GM18867 (cell line): ENCODE measurements around the gene PLA2G12B.
"Not testable (repeated sequence)": the region's sequence is repeated elsewhere in the genome, so short reads cannot be mapped to it uniquely, and the experiment has no call there.

ENCODE experiments used
- ATAC-seq: cut with Tn5 transposase; IDR thresholded peaks from one replicate; pipeline ENCODE4 v1.9.1; 2021; ENCODE audit warnings: mild to moderate bottlenecking, moderate library complexity; ENCODE audit not compliant: unreplicated experiment

The PLA2G12B gene, protein sequence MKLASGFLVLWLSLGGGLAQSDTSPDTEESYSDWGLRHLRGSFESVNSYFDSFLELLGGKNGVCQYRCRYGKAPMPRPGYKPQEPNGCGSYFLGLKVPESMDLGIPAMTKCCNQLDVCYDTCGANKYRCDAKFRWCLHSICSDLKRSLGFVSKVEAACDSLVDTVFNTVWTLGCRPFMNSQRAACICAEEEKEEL

DNA sequence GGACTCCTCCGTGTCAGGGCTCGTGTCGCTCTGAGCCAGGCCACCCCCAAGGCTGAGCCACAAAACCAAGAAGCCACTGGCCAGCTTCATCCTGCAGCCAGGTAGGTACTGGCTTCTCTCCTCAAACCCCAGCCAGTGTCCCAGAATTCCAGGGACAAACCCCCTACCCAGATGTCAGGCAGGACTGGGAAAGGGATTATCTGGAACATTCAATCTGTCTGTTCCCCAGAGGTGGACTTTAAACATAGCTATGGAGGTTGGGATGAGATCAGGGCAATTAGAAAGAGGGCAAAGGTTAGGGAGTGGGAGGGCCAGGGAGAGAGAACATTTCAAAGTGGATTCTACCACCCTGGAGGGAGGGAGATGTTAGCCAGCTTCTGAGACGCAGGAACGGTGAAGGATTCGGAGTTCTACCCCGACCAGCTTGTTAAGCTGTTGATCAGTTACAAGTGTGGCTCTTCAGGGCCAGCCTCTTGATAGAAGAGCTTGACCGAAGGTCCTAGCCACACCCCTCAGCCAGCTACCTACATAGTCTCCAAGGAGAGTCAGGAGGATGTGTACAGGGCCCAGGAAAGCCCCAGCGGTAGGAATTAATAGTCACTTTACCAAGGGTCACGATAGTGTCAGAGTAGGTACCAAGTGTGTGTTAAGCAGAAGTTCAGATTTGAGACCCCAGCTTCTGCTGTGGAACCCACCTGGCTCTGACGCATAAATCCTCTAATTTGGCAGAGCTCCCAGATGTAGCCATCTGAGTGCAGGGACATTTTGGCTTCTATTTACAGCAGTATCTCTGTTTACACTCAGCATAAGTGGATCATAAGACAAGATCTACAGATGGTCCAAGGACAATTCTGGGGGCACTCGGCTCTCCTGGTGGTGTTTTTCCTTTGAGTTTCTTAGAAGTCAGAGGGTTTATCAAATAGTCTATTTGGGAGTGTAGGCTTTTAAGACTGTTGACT lies at the start of gene PLA2G12B:
PLA2G12B (minus strand) TSS at position 211 of the 959 bp plus-strand sequence; CDS start at position 90, 121 bp downstream.
- ATAC-seq, result no peak

DNA sequence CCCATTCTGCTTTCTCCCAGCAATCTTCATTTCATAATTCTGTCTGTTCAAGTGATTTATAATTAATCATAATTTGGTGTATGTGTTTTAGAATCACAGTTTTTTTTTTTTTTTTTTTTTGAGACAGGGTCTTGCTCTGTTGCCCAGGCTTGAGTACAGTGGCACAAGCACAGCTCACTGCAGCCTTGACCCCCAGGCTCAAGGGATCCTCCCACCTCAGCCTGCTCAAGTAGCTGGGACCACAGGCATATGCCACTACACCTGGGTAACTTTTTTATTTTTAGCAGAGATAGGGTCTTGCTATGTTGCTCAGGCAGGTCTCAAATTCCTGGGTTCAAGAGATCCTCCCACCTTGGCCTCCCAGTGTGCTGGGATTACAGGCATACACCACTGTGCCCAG lies 49.2 kb upstream of the PLA2G12B start:
- no peak for ATAC-seq

DNA sequence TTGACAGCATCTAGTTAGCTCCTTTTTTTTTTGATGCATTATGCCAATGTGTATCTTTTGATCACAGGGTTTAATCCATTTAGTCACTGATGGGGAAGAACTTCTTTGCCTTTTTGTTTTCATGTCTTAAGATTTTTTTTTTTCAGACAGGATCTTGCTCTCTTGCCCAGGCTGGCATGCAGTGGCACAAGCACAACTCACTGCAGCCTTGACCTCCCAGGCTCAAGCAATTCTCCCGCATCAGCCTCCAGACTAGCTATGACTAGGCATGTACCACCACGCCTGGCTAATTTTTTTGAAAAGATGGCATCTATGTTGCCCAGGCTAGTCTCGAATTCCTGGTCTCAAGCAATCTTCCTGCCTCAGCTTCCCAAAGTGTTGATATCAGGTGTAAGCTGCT lies 46.4 kb upstream of the PLA2G12B start:
- ATAC-seq, result no peak

DNA sequence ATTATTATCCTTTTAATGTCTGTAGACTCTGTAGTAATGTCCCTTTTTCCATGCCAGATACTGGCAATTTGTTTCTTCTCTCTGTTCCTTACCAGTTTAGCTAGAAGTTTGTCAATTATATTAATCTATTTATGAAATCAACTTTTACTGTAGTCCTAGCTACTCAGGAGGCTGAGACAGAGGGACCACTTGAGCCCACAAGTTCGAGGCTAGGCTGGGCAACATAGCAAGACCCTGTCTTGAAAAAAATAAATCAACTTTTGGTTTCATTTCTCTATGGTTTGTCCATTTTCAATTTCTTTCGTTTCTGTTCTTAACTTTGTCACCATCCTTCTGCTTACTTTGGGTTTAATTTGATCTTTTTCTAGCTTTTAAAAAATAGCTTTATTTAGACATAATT lies 42.5 kb upstream of the PLA2G12B start:
- no peak for ATAC-seq

DNA sequence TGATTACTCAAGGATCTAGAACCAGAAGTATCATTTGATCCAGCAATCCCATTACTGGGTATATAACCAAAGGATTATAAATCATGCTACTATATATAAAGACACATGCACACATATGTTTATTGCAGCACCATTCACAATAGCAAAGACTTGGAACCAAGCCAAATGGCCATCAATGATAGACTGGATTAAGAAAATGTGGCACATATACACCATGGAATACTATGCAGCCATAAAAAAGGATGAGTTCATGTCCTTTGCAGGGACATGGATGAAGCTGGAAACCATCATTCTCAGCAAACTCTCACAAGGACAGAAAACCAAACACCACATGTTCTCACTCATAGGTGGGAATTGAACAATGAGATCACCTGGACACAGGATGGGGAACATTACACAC lies 40.9 kb upstream of the PLA2G12B start:
- not testable (repeated sequence) for ATAC-seq

DNA sequence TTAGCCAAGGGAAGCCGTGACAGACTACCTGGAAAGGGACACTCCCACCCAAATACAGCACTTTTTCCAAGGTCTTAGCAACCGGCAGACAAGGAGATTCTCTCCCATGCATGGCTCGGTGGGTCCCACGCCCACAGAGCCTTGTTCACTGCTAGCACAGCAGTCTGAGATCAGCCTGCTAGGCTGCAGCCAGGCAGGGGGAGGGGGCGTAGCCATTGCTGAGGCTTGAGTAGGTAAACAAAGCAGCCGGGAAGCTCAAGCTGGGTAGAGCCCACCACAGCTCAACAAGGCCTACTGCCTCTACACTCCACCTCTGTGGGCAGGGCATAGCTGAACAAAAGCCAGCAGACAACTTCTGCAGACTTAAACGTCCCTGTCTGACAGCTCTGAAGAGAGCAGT lies 35.2 kb upstream of the PLA2G12B start:
- ATAC-seq, result not testable (repeated sequence)

DNA sequence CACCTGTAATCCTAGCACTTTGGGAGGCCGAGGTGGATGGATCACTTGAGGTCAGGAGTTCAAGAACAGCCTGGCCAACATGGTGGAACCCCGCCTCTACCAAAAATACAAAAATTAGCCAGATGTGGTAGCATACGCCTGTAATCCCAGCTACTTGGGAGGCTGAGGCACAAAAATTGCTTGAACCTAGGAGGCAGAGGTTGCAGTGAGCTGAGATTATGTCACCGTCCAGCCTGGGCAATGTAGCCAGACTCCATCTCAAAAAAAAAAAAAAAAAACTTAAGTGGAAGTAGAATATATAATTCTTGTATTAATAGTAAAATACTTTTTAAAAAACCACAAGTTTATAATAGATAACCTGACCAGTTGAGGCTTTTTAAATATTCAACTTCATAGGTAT lies 30.0 kb upstream of the PLA2G12B start:
- ATAC-seq, result not testable (repeated sequence)

DNA sequence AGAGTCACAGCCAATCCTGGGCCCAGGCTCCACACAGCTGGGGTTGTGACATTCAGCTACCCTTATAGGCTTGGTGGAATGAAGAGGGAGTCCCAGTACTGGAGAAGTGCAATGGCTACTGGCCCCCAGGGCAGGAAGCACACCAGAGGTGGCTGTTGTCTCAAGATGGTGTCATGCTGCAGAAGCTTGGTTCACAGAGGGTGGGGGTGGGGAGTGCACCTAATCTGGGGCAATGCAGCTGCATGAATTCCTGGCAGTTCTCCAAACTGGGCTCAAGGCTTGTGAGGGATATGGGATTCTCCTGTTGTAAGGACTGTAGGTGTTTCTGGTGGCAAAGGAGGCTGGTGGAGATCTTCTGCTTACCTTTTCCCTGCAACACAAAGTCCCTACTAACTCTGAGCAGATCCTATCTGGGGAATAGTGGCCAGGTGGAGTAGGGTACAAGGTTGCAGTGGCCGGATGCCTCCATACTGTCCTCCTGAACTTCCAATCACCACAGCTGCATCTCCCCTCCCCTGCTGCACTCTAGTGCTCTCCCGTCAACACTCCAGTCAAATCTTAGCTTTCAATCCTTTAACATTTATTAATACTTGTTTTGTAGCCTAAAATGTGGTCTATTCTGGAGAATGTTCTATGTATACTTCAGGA lies 27.4 kb upstream of the PLA2G12B start:
- ATAC-seq, result no peak

DNA sequence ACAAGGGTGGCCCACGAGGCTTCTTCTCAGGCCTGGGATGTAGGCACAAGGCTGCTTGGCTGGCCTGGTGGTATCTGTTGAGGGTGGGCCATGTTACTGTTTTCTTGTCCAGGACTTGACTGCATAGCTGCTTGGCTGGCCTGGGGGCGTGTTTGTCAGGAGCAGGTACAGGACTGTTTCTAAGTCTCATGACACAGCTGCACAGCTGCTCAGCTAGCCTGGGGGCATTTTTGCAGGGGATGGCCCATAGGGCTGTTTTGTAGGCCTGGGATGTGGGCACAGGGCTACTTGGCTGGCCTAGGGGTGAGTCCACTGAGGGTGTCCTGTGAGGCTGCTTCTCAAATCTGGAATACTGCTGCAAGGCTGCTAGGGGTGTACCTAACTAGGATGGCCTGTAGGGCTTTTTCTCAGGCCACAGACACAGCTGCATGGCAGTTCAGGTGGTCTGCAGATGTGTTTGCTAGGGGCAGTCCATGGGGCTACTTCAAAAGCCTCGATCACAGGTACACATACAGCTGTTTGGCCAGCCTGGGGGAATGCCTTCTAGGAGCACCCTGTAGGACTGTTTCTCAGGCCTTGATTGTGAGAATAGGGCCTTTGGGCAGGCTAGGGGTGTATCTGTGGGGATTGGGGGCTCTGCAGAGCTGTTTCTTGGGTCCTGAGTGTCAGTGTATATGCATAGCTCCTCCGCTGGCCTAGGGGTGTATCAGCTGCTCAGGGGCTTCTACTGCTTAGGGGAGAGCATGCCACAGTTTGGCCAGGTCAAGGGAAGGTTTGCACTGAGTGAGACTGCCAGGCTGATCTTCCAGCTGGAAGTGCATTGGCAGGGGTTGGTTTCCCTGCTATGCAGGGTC lies 26.6 kb upstream of the PLA2G12B start:
- no peak for ATAC-seq

DNA sequence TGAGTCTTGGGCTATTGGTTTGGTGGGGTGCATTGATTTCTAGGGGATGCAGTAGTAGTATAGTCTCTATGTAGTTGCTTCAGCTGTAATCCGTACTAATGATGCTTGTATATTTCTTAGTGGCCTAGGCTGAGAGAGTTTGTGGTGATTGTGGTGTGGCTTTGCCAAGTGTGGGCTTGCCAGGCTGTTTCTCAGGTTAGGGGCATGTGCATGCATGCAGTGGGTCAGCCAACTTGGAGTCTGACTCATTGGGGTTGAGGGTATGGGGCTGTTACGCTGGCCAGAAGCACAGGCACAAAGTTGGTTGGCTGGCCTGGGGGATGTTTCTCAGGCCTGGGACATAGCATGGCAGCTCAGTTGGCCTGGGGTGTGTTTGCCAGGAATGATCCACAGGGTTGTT lies 25.7 kb upstream of the PLA2G12B start:
- no peak for ATAC-seq

DNA sequence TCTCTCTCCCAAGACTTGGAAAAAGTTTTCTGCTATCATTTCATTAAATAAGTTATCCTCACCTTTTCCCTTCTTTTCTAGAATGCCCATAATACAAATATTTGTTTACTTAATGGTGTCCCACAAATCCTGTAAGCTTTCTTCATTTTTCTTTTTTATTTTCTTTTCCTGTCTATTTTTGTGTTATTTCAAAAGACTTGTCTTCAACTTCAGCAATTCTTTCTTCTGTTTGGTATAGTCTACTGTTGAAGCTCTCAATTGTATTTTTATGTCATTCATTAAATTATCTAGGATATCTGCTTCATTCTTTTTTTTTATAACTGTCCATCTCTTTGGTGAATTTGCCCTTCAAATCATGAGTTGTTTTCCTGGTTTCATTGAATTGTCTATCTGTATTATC lies 25.1 kb upstream of the PLA2G12B start:
- ATAC-seq, result no peak

DNA sequence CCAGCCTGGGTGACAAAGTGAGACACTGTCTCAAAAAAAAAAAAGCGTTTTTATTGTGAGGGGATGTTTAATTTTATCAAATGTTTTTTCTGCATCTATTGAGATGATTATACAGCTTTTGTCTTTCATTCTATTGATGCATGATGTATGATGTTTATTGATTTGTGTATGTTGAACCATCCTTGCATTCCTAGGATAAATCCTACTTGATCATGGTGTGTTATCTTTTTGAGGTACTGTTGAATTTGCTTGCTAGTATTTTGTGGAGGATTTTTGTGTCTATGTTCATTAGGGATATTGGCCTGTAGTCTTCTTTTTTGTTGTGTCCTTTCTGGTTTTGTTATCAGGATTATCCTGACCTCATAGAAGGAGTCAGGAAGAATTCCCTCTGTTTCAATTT lies 22.3 kb upstream of the PLA2G12B start:
- ATAC-seq, result no peak

DNA sequence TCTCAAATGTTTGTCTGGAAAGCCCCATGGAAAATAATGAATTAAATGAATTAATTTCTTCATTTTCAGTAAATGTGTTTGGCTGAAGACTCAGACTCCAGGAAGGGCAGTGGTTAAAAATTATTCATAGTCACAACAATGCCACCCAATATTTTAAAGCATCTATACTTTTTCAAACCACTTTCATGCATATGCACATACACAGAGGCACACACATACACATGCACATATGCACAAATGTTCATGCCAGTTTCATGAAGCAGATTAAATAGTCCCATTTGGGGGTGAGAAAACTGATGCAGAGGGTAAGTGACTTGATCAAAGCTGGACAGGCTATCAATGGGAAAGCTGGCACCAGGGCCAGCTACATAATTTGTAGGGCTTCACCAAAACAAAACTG lies 1.4 kb upstream of the PLA2G12B start:
- no peak for ATAC-seq

DNA sequence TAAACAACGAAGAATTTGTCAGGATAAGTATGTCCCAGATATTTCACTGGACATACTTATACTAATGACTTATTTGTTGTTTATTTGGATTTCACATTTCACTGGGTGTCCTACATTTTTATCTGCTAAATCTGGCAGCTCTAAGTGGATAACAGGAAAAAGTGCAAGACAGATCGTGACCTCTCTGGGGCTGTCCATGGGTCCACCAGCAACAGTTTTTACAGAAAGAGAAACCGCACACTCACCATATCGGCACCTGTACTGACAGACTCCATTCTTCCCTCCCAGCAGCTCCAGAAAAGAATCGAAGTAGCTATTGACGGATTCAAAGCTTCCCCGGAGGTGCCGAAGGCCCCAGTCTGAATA lies 393 bp downstream of the PLA2G12B start:
- ATAC-seq, result no peak

DNA sequence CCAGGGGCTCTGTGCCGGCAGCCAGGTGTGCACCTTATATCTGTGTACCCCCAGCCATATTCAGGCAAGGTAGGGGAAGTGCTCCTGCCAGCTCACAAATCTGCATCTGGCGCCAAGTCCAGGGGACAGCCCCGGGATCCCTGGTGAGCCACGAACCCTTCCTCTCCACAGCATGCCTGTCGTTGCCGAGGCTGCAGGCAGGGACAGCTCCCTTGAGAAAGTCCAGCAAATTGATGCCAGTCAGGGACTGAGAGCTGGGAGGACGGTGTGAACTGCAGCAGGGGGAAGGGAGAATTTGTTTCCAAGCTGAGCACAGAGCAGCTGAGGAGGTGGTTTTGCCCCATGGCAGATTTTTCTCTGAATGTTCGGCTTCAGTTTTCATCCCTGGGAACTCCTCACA lies 919 bp downstream of the PLA2G12B start:
- no peak for ATAC-seq

DNA sequence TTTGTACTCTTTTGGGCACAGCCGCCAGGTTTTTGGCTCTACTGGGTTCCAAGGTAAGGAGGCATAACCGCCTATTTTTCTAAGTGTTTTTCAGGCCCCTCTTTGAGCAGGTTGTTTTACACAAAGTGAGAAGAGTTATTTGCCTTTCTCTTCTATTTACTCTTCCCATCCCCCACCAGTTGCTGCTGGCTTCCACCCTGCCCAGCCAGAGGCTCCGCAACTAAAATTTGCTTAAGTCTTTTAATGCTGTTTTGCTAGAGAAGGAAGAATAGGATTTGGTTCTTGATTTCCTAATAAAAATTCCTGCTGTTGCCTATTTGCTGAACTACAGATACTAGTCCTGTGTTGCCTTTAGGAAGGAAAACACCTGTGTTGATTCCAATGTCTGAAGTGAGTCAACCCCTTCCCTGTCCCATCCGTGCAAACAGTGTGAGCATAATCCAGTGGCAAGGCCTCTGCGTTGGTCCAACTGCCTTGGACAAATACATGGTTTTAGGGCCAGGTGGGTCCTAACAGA lies 1.9 kb downstream of the PLA2G12B start:
- ATAC-seq, result no peak

DNA sequence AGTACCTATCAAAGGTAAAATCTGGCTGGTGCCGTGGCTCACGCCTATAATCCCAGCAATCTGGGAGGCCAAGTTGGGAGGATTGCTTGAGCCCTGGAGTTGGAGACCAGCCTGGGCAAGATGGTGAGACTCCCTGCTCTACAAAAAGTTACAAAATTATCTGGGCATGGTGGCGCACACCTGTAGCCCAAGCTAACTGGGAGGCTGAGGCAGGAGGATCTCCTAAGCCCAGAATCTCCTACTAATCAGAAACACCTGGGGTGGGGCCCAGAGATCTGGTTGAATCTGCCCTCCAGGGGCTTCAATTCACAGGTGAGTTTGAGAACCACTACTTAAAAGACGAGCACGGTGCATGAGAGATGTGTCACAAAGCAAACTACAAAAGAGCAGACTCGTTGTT lies 2.4 kb downstream of the PLA2G12B start:
- no peak for ATAC-seq

DNA sequence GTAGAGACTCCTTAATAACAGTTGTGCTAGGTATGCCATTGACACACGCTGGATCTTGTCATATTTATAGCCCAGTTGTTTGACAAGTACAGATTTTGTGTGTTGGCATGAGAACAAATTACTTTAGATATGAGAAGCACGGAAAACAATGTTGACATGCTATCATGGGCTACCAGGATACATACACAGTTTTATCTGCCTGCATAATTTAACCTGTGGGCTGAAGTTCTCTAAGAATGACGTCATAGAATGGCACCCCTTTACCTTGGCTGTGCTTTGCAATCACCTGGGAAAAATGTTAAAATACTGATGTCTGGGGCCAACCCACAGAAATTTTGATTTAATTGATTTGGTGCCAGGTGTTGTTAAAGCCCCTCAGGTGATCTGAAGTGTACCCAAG lies 2.8 kb downstream of the PLA2G12B start:
- no peak for ATAC-seq

DNA sequence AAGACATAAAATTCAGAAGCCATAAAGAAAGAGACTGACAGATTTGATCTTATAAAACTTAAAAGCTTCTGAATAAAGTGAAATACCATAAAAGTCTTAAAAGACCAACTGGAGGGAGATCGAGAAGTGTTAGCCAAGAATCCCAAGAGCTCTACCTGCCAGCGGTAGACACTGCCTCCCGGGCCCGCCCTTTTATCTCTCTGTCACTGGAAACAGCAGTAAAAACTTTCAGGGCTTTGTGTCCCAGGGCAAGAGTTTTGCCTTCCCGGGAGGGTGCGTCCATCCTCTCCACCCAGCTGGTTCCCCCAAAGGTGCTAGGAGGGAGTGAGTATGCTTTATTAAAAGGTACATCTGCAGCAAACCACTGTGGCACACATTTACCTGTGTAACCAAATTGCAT lies 5.8 kb downstream of the PLA2G12B start:
- ATAC-seq, result no peak

DNA sequence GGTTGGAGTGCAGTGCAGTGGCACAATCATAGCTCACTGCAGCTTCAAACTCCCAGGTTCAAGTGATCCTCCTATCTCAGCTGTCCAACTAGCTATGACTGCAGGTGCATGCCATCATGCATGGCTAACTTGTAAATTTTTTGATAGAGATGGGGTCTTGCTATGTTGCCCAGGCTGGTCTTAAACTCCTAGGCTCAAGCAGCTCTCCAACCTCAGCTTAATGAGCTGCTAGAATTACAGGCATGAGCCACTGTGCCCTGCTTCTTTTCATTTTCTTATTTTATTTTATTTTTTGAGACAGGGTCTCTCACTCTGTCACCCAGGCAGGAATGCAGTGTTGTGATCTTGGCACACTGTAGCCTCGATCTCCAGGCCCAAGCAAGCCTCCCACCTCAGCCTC lies 7.6 kb downstream of the PLA2G12B start:
- no peak for ATAC-seq
